Measurements from ENCODE around the gene DCTPP1. TPM values are rescaled to one million over a fixed set of nuclear protein-coding genes. Genes with fewer than 3 reads are reported as not detected.
A peak's percentile ranks its signal among the peaks of the same experiment; 100 is the strongest.

DCTPP1 gene
- total and polyA plus RNA-seq, 2 of the 13 experiments (the other 11 are each of a cell fraction or from before 2014, with no cell fraction given): 54.8 to 74.4 TPM

DNA sequence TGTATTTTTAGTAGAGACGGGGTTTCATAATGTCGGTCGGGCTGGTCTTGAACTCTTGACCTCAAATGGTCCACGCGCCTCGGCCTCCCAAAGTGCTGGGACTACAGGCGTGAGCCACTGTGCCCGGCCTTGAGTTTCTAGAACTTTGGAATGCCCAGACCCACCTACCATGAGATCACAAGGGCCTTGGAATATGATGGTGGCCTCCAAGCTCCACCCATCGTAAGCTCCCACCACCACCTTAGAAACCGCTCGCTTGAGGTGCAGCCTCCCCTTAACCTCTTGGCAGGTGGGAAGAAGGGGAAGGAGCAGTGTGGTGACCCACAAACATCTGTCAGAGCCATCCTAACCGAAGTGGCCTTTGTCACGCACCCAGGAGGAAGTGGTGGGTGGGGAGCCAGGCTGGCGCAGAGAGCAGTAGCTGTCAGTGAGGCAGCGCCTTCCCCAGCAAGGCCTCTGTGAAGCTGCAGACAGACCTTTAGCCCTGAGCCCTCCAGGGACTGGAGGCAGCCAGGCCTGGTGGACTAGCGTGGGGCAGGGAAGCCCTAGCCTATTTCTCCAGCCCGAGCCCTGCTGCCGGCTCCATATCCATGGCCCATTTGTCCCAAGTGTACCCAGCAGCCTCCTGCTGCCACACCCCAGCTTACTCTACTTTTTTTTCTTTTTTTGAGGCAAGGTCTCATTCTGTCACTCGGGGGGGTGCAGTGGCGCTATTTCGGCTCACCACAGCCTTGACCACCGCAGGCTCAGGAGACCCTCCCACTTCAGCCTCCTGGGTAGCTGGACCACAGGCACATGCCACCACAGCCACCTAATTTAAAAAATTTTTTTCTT, 28.9 kb upstream of the DCTPP1 start (continued):
- no peak; the same call in 1 of the 2 replicates for TF ChIP-seq ZSCAN29 (CRISPR knock-in tag; conservative IDR thresholded peaks at IDR 0.05)
- TF ChIP-seq HOXA5 (CRISPR knock-in tag; IDR thresholded peaks at IDR 0.05): no peak
- peak; percentile 87 for TF ChIP-seq ZNF446 (CRISPR knock-in tag; IDR thresholded peaks at IDR 0.05)
- TF ChIP-seq ZNF136 (CRISPR knock-in tag; IDR thresholded peaks at IDR 0.05; ENCODE audit: low read depth): 0 out of 2 replicates have a peak, but pooled peaks have one; percentile 48
- no peak for TF ChIP-seq ZBTB1 (CRISPR knock-in tag; IDR thresholded peaks at IDR 0.05; ENCODE audit: borderline replicate concordance)
- TF ChIP-seq U2AF2 (IDR thresholded peaks at IDR 0.05; ENCODE audit: low read depth, low read length): no peak
- TF ChIP-seq, protein P1, sequence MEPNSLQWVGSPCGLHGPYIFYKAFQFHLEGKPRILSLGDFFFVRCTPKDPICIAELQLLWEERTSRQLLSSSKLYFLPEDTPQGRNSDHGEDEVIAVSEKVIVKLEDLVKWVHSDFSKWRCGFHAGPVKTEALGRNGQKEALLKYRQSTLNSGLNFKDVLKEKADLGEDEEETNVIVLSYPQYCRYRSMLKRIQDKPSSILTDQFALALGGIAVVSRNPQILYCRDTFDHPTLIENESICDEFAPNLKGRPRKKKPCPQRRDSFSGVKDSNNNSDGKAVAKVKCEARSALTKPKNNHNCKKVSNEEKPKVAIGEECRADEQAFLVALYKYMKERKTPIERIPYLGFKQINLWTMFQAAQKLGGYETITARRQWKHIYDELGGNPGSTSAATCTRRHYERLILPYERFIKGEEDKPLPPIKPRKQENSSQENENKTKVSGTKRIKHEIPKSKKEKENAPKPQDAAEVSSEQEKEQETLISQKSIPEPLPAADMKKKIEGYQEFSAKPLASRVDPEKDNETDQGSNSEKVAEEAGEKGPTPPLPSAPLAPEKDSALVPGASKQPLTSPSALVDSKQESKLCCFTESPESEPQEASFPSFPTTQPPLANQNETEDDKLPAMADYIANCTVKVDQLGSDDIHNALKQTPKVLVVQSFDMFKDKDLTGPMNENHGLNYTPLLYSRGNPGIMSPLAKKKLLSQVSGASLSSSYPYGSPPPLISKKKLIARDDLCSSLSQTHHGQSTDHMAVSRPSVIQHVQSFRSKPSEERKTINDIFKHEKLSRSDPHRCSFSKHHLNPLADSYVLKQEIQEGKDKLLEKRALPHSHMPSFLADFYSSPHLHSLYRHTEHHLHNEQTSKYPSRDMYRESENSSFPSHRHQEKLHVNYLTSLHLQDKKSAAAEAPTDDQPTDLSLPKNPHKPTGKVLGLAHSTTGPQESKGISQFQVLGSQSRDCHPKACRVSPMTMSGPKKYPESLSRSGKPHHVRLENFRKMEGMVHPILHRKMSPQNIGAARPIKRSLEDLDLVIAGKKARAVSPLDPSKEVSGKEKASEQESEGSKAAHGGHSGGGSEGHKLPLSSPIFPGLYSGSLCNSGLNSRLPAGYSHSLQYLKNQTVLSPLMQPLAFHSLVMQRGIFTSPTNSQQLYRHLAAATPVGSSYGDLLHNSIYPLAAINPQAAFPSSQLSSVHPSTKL (CRISPR knock-in tag; IDR thresholded peaks at IDR 0.05): peak; percentile 57
- TF ChIP-seq HDAC6 (IDR thresholded peaks at IDR 0.05; ENCODE audit: low read depth, low read length): no peak
- TF ChIP-seq MAFF (IDR thresholded peaks at IDR 0.05; ENCODE audit: low read depth, low read length): no peak
- TF ChIP-seq RFX5 (IDR thresholded peaks at IDR 0.05; ENCODE audit: low read depth, low read length): no peak
- TF ChIP-seq, protein P2, sequence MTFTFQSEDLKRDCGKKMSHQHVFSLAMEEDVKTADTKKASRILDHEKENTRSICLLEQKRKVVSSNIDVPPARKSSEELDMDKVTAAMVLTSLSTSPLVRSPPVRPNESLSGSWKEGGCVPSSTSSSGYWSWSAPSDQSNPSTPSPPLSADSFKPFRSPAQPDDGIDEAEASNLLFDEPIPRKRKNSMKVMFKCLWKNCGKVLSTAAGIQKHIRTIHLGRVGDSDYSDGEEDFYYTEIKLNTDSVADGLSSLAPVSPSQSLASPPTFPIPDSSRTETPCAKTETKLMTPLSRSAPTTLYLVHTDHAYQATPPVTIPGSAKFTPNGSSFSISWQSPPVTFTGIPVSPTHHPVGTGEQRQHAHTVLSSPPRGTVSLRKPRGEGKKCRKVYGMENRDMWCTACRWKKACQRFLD (CRISPR knock-in tag; IDR thresholded peaks at IDR 0.05; ENCODE audit: borderline replicate concordance): no peak
- TF ChIP-seq ZSCAN12 (CRISPR knock-in tag; IDR thresholded peaks at IDR 0.05): 0 out of 2 replicates have a peak, but pooled peaks have one; percentile 27
- TF ChIP-seq ZNF678 (CRISPR knock-in tag; IDR thresholded peaks at IDR 0.05): no peak
- TF ChIP-seq PRPF4 (IDR thresholded peaks at IDR 0.05; ENCODE audit: low read depth, low read length, poor library complexity, severe bottlenecking): no peak
- TF ChIP-seq ZBTB21 (CRISPR knock-in tag; IDR thresholded peaks at IDR 0.05): 0 out of 2 replicates have a peak, but pooled peaks have one; percentile 18
- TF ChIP-seq RCOR2 (CRISPR knock-in tag; IDR thresholded peaks at IDR 0.05): no peak
- TF ChIP-seq ZNF547 (CRISPR knock-in tag; IDR thresholded peaks at IDR 0.05): peak; percentile 80; the same call in 1 of the 2 replicates
- TF ChIP-seq, protein P3, sequence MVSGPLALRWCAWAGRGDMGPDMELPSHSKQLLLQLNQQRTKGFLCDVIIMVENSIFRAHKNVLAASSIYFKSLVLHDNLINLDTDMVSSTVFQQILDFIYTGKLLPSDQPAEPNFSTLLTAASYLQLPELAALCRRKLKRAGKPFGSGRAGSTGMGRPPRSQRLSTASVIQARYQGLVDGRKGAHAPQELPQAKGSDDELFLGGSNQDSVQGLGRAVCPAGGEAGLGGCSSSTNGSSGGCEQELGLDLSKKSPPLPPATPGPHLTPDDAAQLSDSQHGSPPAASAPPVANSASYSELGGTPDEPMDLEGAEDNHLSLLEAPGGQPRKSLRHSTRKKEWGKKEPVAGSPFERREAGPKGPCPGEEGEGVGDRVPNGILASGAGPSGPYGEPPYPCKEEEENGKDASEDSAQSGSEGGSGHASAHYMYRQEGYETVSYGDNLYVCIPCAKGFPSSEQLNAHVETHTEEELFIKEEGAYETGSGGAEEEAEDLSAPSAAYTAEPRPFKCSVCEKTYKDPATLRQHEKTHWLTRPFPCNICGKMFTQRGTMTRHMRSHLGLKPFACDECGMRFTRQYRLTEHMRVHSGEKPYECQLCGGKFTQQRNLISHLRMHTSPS (CRISPR knock-in tag; IDR thresholded peaks at IDR 0.05; ENCODE audit: low read depth): peak; percentile 82; the same call in 1 of the 2 replicates
- no peak for TF ChIP-seq NFE2L1 (CRISPR knock-in tag; IDR thresholded peaks at IDR 0.05; ENCODE audit: borderline replicate concordance)
- TF ChIP-seq ZNF282 (IDR thresholded peaks at IDR 0.05; ENCODE audit: partially characterized antibody): no peak
- TF ChIP-seq ZFYVE20 (CRISPR knock-in tag; IDR thresholded peaks at IDR 0.05; ENCODE audit: borderline replicate concordance, low read depth): no peak
- peak; percentile 60 for TF ChIP-seq NCOR1 (IDR thresholded peaks at IDR 0.05; ENCODE audit: borderline replicate concordance, low read length)
- TF ChIP-seq ZFP37 (CRISPR knock-in tag; IDR thresholded peaks at IDR 0.05; ENCODE audit: borderline replicate concordance): no peak
- TF ChIP-seq MED13 (CRISPR knock-in tag; IDR thresholded peaks at IDR 0.05): no peak

Measured in HepG2 (cell line).